Measurements from ENCODE around the gene BEAN1.
"Not testable (repeated sequence)": the region's sequence is repeated elsewhere in the genome, so short reads cannot be mapped to it uniquely, and the experiment has no call there.

The BEAN1 gene

GRCh38 chr16:66442502-66443268, 15.6 kb downstream of the BEAN1 start:
- DNase-seq: no peak

- no peak for DNase-seq
Measured at GRCh38 chr16:66443269-66443652, 16.2 kb downstream of the BEAN1 start.

DNA sequence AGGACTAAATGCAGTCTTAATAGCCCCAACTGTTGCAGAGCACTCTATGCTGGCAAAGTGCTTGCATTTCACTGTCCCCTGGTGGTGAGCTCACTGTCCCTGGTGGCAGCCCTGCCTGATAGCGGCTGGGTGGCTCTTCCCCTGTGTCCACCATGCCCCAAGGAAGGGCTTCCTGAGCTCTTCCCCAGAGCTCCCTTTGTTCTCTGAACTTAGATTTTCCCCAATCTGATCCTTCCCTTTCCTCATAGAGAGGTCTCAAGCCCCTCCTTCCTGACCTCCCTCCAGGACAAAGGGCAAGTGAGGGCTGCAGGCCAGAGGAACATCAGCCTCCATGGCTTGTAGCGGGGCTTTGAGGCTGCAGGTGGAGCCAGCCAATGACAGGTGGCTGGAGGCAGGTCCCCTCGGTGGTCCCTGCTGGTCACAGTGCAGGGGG, 17.0 kb downstream of the BEAN1 start:
- no peak for DNase-seq

DNA sequence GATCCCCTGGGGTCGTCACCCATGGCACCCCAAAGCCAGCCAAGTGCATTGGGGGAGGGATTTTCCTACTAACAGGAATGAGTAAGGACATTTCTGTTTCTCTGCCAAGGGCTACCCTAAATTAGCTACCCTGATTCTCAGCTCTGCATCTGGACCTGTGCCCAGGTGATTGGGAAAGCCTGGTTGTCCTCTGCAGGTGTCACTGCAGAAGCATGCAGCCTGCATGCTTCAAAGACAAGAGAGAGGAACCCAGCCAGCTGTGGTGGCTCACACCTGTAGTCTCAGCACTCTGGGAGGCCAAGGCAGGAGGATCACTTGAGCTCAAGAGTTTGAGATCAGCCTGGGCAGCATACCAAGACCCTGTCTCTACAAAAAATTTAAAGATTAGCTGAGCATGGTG, 19.6 kb downstream of the BEAN1 start:
- DNase-seq: no peak

DNA sequence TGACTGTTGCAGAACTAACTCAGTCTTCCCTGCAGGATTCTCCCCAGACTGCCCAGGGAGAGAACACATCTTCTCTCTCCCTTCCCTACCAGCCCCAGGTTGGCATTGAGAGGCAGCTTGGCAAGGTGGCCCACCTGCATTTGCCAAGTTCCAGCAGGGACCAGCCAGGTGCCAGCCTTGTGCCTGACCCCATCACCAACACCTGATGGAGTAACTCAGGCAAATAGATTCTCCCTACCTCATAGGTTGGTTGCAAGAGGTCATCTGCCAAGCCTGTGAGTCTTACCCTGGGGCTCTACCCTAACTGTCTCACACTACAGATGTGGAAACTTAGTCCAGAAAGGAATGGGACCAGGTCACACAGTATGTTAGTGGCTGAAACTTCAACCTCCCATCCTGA, 20.4 kb downstream of the BEAN1 start:
- DNase-seq: no peak

GRCh38 chr16:66451548-66451947, 24.5 kb downstream of the BEAN1 start:
- DNase-seq: no peak

DNA sequence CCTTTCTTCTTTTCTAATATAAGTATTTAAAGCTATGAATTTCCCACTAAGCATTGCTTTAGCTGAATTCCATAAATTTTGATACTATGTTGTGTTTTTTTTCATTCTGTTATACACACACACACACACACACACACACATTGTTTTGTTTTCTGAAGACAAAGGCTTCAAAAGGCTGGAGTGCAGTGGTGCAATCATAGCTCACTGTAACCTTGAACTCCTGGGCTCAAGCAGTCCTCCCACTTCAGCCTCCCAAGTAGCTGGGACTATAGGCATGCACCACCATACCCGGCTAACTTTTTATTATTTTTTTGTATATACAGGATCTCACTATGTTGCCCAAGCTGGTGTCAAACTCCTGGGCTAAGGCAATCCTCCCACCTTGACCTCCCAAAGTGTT, 26.1 kb downstream of the BEAN1 start:
- not testable (repeated sequence) for DNase-seq

- no peak for DNase-seq
Measured at GRCh38 chr16:66454751-66455150, 27.7 kb downstream of the BEAN1 start.

GRCh38 chr16:66455970-66456369, 28.9 kb downstream of the BEAN1 start:
- DNase-seq: no peak

GRCh38 chr16:66457888-66458287, 30.8 kb downstream of the BEAN1 start:
- DNase-seq: no peak

GRCh38 chr16:66458292-66458691, 31.2 kb downstream of the BEAN1 start:
- DNase-seq: no peak

DNA sequence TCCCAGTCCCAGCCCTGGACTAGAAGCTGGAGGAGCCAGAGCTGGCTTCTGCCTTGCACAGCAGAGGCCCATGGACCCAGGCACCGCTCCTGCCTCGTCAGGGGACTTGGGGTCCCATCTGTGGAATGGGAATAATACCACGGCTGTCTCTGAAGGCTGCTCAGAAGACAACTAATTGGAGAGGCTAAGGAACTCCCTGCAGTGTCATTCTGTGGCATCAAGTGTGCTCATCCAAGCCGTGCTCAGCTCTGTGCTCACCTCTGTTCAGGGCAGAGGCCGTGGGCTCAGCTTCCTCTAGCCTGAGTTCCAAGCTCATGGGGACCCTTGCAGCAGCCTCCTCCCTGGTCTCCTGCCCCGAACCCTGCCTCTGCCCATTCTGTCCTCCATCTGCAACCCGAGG, 31.8 kb downstream of the BEAN1 start:
- DNase-seq: no peak

DNA sequence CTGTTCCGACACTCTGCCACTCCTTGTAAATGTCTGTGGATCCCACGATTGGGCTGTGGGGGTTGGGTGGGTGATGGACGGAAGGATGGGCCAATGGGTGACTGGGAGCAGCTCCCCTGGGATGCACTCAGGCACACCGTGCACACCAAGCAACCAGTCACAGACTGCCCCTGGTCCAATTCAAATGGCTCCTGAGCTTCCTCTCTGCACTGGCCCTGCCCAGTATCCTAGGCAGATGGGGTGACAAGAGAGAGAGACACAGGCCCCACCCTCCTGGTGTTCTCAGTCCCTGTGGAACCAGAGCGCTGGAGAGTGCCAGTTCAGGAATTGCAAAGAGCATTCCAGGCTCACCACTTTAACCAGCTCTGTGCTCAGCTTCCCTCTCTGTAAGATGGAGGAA, 32.8 kb downstream of the BEAN1 start:
- DNase-seq: no peak

GRCh38 chr16:66460703-66461102, 33.6 kb downstream of the BEAN1 start:
- DNase-seq: no peak

DNA sequence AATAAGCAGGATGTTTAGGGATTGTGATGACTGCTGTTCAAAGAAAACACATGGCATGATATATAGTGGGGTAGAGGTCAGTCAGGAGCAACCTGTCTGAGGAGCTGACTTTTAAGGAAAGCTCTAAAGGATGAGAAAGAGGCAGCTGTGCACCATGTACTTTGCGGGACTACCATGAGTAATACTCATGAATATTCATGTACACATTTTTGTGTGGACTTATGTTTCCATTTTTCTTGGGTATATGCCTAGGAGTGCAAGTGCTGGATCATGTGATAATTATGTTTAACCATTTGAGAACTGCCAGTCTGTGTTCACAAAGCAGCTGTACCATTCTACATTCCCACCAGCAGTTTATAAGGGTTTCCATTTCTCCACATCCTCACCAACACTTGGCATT, 35.8 kb downstream of the BEAN1 start:
- no peak for DNase-seq

DNA sequence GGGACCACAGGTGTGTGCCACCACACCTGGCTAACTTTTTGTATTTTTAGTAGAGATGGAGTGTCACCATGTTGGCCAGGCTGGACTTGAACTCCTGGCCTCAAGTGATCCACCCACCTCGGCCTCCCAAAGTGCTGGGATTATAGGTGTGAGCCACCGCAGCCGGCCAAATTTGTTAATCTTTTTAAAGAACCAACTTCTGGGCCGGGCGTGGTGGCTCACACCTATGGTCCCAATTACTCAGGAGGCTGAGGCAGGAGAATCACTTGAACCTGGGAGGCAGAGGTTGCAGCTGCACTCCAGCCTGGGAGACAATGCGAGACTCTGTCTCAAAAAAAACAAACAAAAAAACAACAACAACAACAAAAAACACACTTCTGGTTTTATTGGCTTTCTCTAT, 38.9 kb downstream of the BEAN1 start:
- DNase-seq: not testable (repeated sequence)

DNA sequence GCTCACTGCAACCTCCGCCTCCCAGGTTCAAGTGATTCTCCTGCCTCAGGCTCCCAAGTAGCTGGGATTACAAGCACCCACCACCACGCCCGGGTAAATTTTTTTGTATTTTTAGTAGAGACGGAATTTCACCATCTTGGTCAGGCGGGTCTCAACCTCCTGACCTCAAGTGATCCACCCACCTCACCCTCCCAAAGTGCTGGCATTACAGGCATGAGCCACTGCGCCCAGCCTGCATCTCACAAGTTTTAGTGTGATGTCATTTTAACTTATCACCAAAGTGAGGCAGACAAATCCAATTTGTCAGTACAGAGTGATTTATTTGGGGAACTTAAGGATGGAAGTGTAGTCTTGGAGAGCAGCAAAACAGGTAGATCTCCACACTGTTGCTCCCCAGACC, 39.5 kb downstream of the BEAN1 start:
- DNase-seq: not testable (repeated sequence)

- DNase-seq: no peak
Measured at GRCh38 chr16:66467611-66468010, 40.5 kb downstream of the BEAN1 start.

DNA sequence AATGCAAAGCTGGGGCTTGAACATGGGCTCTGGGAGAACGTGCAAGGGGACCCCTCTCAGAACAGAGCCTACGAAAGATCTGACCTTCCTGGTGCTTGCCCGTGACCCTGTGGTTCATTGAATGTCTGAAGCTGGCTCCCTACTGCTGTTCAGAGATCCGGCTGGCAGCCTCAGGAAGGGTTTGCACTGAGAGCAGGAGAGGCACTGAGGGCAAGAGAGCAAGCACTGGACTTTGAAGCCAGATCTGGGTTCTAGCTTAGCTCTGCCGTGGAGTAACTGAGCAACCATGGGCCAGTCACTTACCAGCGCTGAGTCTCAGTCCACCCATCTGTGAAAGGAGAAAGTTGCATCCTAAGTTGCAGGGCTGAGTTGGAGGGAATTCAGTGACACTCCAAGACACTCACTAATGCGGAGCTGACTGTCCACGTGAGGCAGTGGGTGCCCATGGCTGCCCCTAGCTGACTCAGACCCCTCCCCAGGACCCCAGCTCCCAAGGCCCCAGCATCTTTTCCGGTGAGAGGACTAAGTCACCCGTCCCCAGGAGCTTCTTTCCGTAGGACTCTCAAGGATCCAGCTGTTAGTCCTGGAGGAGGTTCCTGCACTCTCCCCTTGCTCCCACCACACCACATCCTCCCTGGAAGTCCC, 41.3 kb downstream of the BEAN1 start:
- no peak for DNase-seq

DNA sequence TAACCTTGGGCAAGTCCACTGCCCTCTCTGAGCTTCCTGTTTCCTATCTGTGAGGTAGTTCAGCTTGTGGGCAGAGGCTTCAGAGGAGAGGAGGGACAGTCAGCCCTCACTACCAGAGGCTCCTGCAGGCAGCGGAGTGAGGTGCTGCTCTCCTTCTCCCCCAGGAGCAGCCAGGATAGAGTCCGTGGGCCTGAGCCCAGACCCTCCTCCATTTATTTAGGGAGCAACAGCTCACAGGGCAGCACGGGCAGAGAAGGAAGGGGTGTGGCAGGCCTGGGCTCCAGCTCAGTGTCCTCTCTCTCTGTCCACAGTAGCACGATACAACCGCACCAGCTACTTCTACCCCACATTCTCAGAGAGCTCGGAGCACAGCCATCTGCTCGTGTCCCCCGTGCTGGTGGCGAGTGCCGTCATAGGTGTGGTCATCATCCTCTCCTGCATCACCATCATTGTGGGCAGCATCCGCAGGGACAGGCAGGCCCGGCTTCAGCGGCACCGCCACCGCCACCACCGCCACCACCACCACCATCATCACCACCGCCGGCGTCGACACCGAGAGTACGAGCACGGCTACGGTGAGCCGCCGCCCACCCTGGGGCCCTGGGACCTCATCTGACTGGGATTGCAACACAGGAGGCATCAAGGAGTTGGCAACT, 42.3 kb downstream of the BEAN1 start:
- no peak for DNase-seq

GRCh38 chr16:66469947-66470546, 43.0 kb downstream of the BEAN1 start:
- DNase-seq: no peak

- no peak for DNase-seq
Measured at GRCh38 chr16:66470556-66470955, 43.5 kb downstream of the BEAN1 start.

GRCh38 chr16:66471264-66471663, 44.2 kb downstream of the BEAN1 start:
- DNase-seq: no peak
